HFF-Myc (cell line): ENCODE results near the gene MYO16.

Source experiments
- DNase-seq: peaks from one replicate; pipeline ENCODE4 v3.0.0-alpha.2; 2011; ENCODE audit warnings: low read depth; ENCODE audit errors: extremely low read depth
- H3K4me3 ChIP-seq: replicated peaks from 2 replicates; pipeline ENCODE4 v1.5.1; 2011; ENCODE audit warnings: low read depth, mild to moderate bottlenecking, control low read depth, low read length
- TF ChIP-seq, protein P1 (sequence below): IDR thresholded peaks from 2 replicates; pipeline ENCODE4 v1.5.1; 2012; ENCODE audit warnings: mild to moderate bottlenecking, low read depth, low read length, control low read depth; ENCODE audit errors: missing control alignments

MYO16 gene

GRCh38 chr13:109093998-109094397, 464.6 kb downstream of the MYO16 start:
- H3K4me3 ChIP-seq, result no peak overlapping the region
- TF ChIP-seq, protein P1, sequence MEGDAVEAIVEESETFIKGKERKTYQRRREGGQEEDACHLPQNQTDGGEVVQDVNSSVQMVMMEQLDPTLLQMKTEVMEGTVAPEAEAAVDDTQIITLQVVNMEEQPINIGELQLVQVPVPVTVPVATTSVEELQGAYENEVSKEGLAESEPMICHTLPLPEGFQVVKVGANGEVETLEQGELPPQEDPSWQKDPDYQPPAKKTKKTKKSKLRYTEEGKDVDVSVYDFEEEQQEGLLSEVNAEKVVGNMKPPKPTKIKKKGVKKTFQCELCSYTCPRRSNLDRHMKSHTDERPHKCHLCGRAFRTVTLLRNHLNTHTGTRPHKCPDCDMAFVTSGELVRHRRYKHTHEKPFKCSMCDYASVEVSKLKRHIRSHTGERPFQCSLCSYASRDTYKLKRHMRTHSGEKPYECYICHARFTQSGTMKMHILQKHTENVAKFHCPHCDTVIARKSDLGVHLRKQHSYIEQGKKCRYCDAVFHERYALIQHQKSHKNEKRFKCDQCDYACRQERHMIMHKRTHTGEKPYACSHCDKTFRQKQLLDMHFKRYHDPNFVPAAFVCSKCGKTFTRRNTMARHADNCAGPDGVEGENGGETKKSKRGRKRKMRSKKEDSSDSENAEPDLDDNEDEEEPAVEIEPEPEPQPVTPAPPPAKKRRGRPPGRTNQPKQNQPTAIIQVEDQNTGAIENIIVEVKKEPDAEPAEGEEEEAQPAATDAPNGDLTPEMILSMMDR, result no peak
- no peak for DNase-seq

DNA sequence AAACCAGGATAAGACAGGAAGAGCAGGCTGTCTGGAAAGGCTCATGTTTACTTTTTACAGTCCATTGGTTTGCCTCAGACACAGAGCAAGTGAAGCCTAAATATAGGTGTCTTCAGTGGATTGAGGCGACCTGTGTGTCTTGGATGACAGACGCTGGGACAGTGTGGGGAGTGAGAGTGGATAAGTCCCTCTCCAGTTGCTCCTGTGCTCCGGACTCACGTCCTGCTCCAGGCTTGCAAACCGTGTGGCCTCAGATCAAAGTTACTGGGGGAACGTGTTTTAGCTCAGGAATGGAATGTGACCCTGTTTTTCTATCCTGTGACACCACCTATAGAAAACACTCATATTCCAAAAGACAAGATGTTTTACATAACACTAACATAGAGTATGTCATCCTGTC, 465.7 kb downstream of the MYO16 start:
- TF ChIP-seq, protein P1, result no peak
- H3K4me3 ChIP-seq, result no peak overlapping the region
- no peak for DNase-seq

DNA sequence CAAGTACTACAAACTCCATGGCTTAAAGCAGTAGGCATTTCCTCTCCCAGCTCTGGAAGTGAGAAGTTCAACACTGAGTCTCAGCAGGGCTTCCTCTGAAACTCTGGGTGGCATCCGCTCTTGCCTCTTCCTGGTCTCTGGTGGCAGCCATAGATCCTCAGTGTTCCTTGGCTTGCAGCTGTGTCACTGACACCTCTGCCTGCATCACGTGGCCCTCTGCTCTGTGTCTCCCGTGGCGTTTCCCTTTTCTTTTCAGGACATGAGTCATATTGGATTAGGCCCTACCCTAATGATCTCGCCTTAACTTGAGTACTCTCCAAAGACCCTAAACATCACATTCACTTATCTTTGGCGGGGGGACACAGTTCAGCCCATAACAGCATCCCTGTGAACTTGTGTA, 466.7 kb downstream of the MYO16 start:
- no peak overlapping the region for H3K4me3 ChIP-seq
- TF ChIP-seq, protein P1, result no peak
- no peak for DNase-seq

GRCh38 chr13:109100705-109101304, 471.4 kb downstream of the MYO16 start:
- no peak overlapping the region for H3K4me3 ChIP-seq
- TF ChIP-seq, protein P1, result no peak
- no peak for DNase-seq

- TF ChIP-seq, protein P1, result no peak
- no peak for DNase-seq
Observed at GRCh38 chr13:109101550-109102144, 472.2 kb downstream of the MYO16 start.

DNA sequence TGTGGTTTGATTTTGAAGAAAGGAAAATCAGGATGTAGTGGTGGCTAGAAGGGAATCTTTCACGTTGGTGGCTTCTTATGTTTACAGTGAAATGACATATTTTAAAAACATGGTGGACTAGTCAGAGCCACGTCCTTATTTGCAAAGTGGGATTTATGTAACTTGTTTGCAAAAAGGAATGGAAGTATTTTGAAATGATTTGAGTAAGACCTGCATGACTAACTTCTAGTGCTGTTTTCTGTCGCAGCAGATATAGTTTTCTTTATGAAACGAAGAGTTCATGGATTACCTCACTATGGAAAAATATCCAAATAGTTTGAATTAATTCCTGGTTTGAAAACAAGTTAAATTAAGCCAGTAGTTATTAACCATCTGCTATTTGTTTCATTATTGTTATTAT, 476.5 kb downstream of the MYO16 start:
- no peak overlapping the region for H3K4me3 ChIP-seq
- no peak for DNase-seq
- TF ChIP-seq, protein P1, result no peak

More at GRCh38 chr13:109101550-109102144, 472.2 kb downstream of the MYO16 start:
- H3K4me3 ChIP-seq, result no peak overlapping the region

- TF ChIP-seq, protein P1, result no peak
- DNase-seq, result no peak
Observed at GRCh38 chr13:109110159-109110558, 480.7 kb downstream of the MYO16 start.

More at GRCh38 chr13:109110159-109110558, 480.7 kb downstream of the MYO16 start:
- H3K4me3 ChIP-seq, result no peak overlapping the region
